ENCODE measurements around the gene CEBPE. TPM values are rescaled to one million over a fixed set of nuclear protein-coding genes. Genes with fewer than 3 reads are reported as not detected.

The CEBPE gene
- total RNA-seq, 1 donor = not detected

DNA sequence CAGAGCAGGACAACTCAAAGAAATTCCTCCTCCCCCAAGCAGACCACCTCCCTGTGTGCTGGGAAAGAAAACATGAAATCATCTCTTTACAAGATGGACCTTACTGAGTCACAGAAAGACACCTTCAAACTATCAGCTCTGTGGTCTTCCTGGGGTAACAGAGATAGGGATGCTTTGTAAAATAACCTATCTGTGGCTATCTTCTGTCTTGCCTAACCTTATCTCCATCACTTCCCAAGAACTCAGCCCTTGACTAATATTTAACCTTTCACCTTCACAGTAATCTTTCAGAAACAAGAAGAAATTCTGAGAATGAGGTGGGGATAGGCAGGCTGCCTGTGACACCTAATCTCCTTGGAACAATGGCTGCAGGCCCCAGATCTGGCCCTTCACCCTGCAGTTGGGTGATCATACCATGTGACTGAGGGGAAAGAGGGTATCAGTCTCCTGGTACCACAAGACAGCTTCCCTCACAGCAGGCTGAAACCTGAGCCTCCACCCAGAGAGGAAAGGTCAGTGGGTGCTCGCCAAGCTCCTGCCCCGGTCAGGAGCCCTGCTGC lies 27.4 kb upstream of the CEBPE start:
- DNase-seq (ENCODE audit: low read depth) = no peak

GRCh38 chr14:23145794-23146350 lies 26.8 kb upstream of the CEBPE start:
- no peak for TF ChIP-seq CTCF (IDR thresholded peaks at IDR 0.05; ENCODE audit: insufficient read depth, low read length)
- DNase-seq (ENCODE audit: low read depth) = no peak

More for the DNA sequence above, 27.4 kb upstream of the CEBPE start:
- no peak overlapping the region for H3K4me3 ChIP-seq (ENCODE audit: low read depth, low read length)
- no peak for TF ChIP-seq CTCF (IDR thresholded peaks at IDR 0.05; ENCODE audit: insufficient read depth, low read length)

DNA sequence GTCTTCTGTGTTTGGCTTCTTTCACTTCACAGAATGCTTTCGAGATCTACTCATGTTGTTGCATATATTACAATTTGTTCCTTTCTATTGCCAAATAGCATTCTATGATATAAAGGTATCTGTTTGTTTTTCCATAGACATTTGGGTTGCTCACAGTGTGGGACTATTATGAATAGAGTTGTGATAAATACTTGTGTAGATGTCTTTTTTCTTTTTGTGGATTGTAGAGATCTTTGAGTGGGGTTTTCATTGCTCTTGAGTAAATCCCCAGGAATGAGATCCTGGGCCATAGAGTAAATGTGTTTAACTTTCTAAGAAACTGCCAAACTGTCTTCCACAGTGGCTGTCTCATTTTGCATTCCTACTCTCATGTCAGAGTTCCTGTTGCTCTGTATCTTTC lies 24.9 kb upstream of the CEBPE start:
- H3K4me3 ChIP-seq (ENCODE audit: low read depth, low read length) = no peak overlapping the region
- DNase-seq (ENCODE audit: low read depth) = no peak
- no peak for TF ChIP-seq CTCF (IDR thresholded peaks at IDR 0.05; ENCODE audit: insufficient read depth, low read length)

More at GRCh38 chr14:23145794-23146350, 26.8 kb upstream of the CEBPE start:
- H3K4me3 ChIP-seq (ENCODE audit: low read depth, low read length) = no peak overlapping the region

DNA sequence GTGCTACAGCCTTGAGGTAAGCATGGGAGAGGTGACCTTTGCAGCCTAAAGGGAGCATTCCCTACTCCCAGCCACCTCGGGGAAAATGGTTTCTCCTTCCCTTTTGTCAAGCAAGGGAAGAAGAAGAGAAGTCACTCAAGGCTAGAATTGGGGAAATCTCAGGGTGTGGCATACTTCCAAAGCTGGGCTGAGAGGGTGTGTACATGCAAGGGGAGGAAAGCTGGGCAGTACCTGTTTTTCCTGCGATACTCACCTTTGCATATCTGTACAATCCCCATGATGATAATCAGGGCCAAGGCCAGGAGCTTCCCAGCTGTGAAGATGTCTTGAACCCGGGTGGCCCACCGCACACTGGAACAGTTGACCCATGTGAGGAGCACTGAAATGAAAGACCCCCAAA lies 23.8 kb upstream of the CEBPE start:
- no peak for TF ChIP-seq CTCF (IDR thresholded peaks at IDR 0.05; ENCODE audit: insufficient read depth, low read length)
- H3K4me3 ChIP-seq (ENCODE audit: low read depth, low read length) = no peak overlapping the region
- DNase-seq (ENCODE audit: low read depth) = no peak

DNA sequence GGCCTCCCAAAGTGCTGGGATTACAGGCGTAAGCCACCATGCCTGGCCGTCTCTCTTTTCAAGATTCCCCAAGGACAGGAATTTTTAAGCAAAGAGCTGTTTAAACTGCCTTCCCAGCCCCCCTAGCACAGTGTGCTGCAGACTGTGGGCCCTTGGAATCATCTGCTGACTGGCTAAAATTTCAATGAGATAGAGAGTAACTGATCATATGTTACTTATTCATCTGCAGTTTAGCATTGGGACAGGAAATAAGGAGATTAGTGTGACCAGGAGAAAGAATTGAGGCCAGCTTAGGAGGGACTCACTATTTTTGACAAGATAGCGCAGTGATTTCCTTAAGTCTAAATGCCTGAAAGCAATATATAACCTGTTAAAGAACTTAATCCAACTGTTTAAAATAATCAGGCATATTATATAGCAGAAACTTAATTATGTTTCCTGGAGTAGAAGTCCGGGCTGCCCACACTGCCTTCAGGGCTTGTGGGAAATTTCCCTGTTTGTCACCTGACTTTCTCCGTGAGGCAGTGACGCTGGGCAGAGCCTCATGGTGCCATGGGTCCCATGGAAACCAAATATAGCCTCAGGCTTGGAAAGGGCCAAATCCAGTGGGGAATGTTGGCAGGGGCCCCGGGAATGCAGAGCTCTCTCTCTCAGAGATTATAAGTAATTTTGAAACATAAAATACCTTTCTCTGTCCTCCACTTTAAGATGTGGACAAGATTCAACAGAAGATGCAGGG lies 22.8 kb upstream of the CEBPE start:
- no peak for TF ChIP-seq CTCF (IDR thresholded peaks at IDR 0.05; ENCODE audit: insufficient read depth, low read length)
- H3K4me3 ChIP-seq (ENCODE audit: low read depth, low read length) = no peak overlapping the region
- DNase-seq (ENCODE audit: low read depth) = peak; percentile 92

GRCh38 chr14:23140371-23140770 lies 21.3 kb upstream of the CEBPE start:
- TF ChIP-seq CTCF (IDR thresholded peaks at IDR 0.05; ENCODE audit: insufficient read depth, low read length) = no peak
- no peak for DNase-seq (ENCODE audit: low read depth)
- no peak overlapping the region for H3K4me3 ChIP-seq (ENCODE audit: low read depth, low read length)
